Liver (tissue), 9 donors: ENCODE measurements around the gene CEP76. TPM values are rescaled to one million over a fixed set of nuclear protein-coding genes. Genes with fewer than 3 reads are reported as not detected.

Source experiments
- DNase-seq: peaks from one replicate; pipeline ENCODE4 v3.0.0-alpha.2; 2017; ENCODE audit warnings: low spot score
- H3K27ac ChIP-seq, 2 donors: one replicate each; pipeline ENCODE4 v1.7.0; 2013; ENCODE audit warnings: inconsistent platforms in 2 of 2, low read length in 2 of 2, control low read depth in 1 of 2, low read depth in 1 of 2, mild to moderate bottlenecking in 1 of 2
- H3K27me3 ChIP-seq, 4 donors: one replicate each; pipeline versions ENCODE4 v1.6.1 to v1.7.0; 2013; ENCODE audit warnings: low read length in 3 of 4, inconsistent platforms in 1 of 4, mild to moderate bottlenecking in 1 of 4, moderate library complexity in 1 of 4; ENCODE audit not compliant: control insufficient read depth in 4 of 4, insufficient read depth in 4 of 4
- H3K36me3 ChIP-seq, 4 donors: one replicate each; pipeline versions ENCODE4 v1.6.1 to v1.7.0; 2013; ENCODE audit warnings: low read length in 3 of 4, mild to moderate bottlenecking in 3 of 4, low read depth in 1 of 4, moderate library complexity in 1 of 4; ENCODE audit not compliant: control insufficient read depth in 4 of 4, insufficient read depth in 3 of 4
- H3K4me1 ChIP-seq, 4 donors: one replicate each; pipeline versions ENCODE4 v1.6.1 to v1.7.0; 2013; ENCODE audit warnings: low read length in 3 of 4, mild to moderate bottlenecking in 3 of 4, moderate library complexity in 1 of 4; ENCODE audit not compliant: control insufficient read depth in 4 of 4, insufficient read depth in 4 of 4
- H3K4me3 ChIP-seq, 3 donors: one replicate each; pipeline versions ENCODE4 v1.6.1 to v1.7.0; 2013; ENCODE audit warnings: low read length in 3 of 3, control low read depth in 1 of 3, low read depth in 1 of 3, mild to moderate bottlenecking in 1 of 3
- H3K9ac ChIP-seq, 2 donors: one replicate each; pipeline ENCODE4 v1.7.0; 2013; ENCODE audit warnings: low read length in 2 of 2, mild to moderate bottlenecking in 2 of 2, moderate library complexity in 2 of 2, control low read depth in 1 of 2, low read depth in 1 of 2
- H3K9me3 ChIP-seq, 4 donors: one replicate each; pipeline versions ENCODE4 v1.6.1 to v1.7.0; 2013; ENCODE audit warnings: low read length in 3 of 4; ENCODE audit not compliant: control insufficient read depth in 4 of 4
- ATF3 ChIP-seq: IDR thresholded peaks from 2 replicates; pipeline ENCODE4 v1.6.1; 2016; ENCODE audit warnings: antibody characterized with exemption
- CTCF ChIP-seq: fragments of 150-350 bp; IDR thresholded peaks from 2 replicates; pipeline ENCODE4 v1.5.1; 2017; ENCODE audit warnings: improper control_type of control experiment, low read depth, low read length; ENCODE audit not compliant: missing input control
- EGR1 ChIP-seq, 2 donors: IDR thresholded peaks; 2 replicates each; pipeline ENCODE4 v1.6.1; 2016 to 2018; ENCODE audit warnings: antibody characterized with exemption in 2 of 2, low read depth in 2 of 2
- FOXA1 ChIP-seq: IDR thresholded peaks from 2 replicates; pipeline ENCODE4 v1.6.1; 2016; ENCODE audit warnings: antibody characterized with exemption
- FOXA2 ChIP-seq: IDR thresholded peaks from 2 replicates; pipeline ENCODE4 v1.6.1; 2016; ENCODE audit warnings: antibody characterized with exemption
- GABPA ChIP-seq, 2 donors: IDR thresholded peaks in 1 of 2; conservative IDR thresholded peaks in 1 of 2; 2 replicates each; pipeline ENCODE4 v1.6.1; 2016; ENCODE audit warnings: antibody characterized with exemption in 2 of 2, mild to moderate bottlenecking in 1 of 2, moderate library complexity in 1 of 2
- HNF4A ChIP-seq, 2 donors: conservative IDR thresholded peaks; 2 replicates each; pipeline ENCODE4 v1.6.1; 2016; ENCODE audit warnings: antibody characterized with exemption in 2 of 2, mild to moderate bottlenecking in 2 of 2
- HNF4G ChIP-seq: IDR thresholded peaks from 2 replicates; pipeline ENCODE4 v1.6.1; 2016; ENCODE audit warnings: antibody characterized with exemption
- JUND ChIP-seq, 2 donors: IDR thresholded peaks; 2 replicates each; pipeline ENCODE4 v1.6.1; 2016; ENCODE audit warnings: antibody characterized with exemption in 2 of 2
- MAX ChIP-seq: IDR thresholded peaks from 2 replicates; pipeline ENCODE4 v1.6.1; 2016; ENCODE audit warnings: antibody characterized with exemption
- NR2F2 ChIP-seq: IDR thresholded peaks from 2 replicates; pipeline ENCODE4 v1.6.1; 2016; ENCODE audit warnings: antibody characterized with exemption
- RAD21 ChIP-seq, 2 donors: IDR thresholded peaks; 2 replicates each; pipeline ENCODE4 v1.6.1; 2016; ENCODE audit warnings: antibody characterized with exemption in 2 of 2, mild to moderate bottlenecking in 2 of 2
- REST ChIP-seq: IDR thresholded peaks from 2 replicates; pipeline ENCODE4 v1.6.1; 2016; ENCODE audit warnings: antibody characterized with exemption, mild to moderate bottlenecking
- RXRA ChIP-seq, 2 donors: IDR thresholded peaks; 2 replicates each; pipeline ENCODE4 v1.6.1; 2017 to 2018; ENCODE audit warnings: antibody characterized with exemption in 2 of 2, mild to moderate bottlenecking in 1 of 2
- SP1 ChIP-seq: IDR thresholded peaks from 2 replicates; pipeline ENCODE4 v1.6.1; 2018; ENCODE audit warnings: antibody characterized with exemption, mild to moderate bottlenecking
- TAF1 ChIP-seq: conservative IDR thresholded peaks from 2 replicates; pipeline ENCODE4 v1.6.1; 2016; ENCODE audit warnings: antibody characterized with exemption, mild to moderate bottlenecking
- YY1 ChIP-seq: IDR thresholded peaks from 2 replicates; pipeline ENCODE4 v1.6.1; 2016; ENCODE audit warnings: antibody characterized with exemption, mild to moderate bottlenecking
- ZBTB33 ChIP-seq: IDR thresholded peaks from 2 replicates; pipeline ENCODE4 v1.6.1; 2016; ENCODE audit warnings: antibody characterized with exemption
- WGBS: extraction: QIAGEN DNeasy Blood & Tissue Kit; methylation state at CpG from one replicate; pipeline ENCODE4 v1.1.7; 2013; 5-methylcytosine and 5-hydroxymethylcytosine counted together
- polyA plus RNA-seq, 2 donors: library from polyadenylated mRNA; stranded (reverse) in 1 of 2; unstranded in 1 of 2; fragments of 200-250 nt in 1 of 2; fragments of >200 nt in 1 of 2; fragmentation: Nextera tagmentation in 1 of 2; extraction: Ambion mirVana in 1 of 2; gene quantifications; one replicate each; pipeline versions ENCODE4 v1.2.1 to v1.2.3, GENCODE V29; 2013 to 2015
- total RNA-seq, 2 donors: library from RNA; depleted of rRNA; stranded (reverse); fragments of >200 nt; gene quantifications; one replicate each; pipeline ENCODE4 v1.2.3, GENCODE V29; 2014
- donor health status: healthy.
- donor health status: healthy.
- donor health status: healthy.
- donor health status: healthy.
- donor health status: healthy.

The CEP76 gene
- total and polyA plus RNA-seq, 4 donors: 1.3 to 11.8 (median 4.2) TPM

- 42% methylated on average over 3 of the region's 3 CpGs for WGBS
- H3K36me3 ChIP-seq: no peaks in the 10 kb centered on the region
- no peak overlapping the region for H3K9ac ChIP-seq
- peak overlapping the region in 1 of 2 donors; percentile 59 for H3K27ac ChIP-seq
- H3K4me1 ChIP-seq: peaks cover 2 to 8% (median 5%) of the 10 kb centered on the region in 4 donors
- TF ChIP-seq YY1: no peak
- no peak for TF ChIP-seq FOXA1
- peak in 1 of 2 donors; percentile 70 for TF ChIP-seq RXRA (IDR thresholded peaks at IDR 0.05)
- TF ChIP-seq HNF4G: no peak
- no peak for TF ChIP-seq RAD21 (IDR thresholded peaks at IDR 0.05)
- no peak for TF ChIP-seq FOXA2
- no peak for TF ChIP-seq REST
- TF ChIP-seq TAF1: no peak
- TF ChIP-seq ZBTB33: peak; percentile 14
- no peak for TF ChIP-seq GABPA (IDR thresholded peaks at IDR 0.05 in 1 of 2, conservative IDR thresholded peaks at IDR 0.05 in 1 of 2)
- TF ChIP-seq MAX: peak; percentile 54
- TF ChIP-seq ATF3: no peak
- TF ChIP-seq JUND (IDR thresholded peaks at IDR 0.05): no peak
- TF ChIP-seq EGR1 (IDR thresholded peaks at IDR 0.05; ENCODE audit: low read depth in 2 of 2): no peak
- TF ChIP-seq CTCF: no peak
- TF ChIP-seq HNF4A (conservative IDR thresholded peaks at IDR 0.05): peak in 1 of 2 donors; percentile 20
- TF ChIP-seq NR2F2: no peak
- no peak for TF ChIP-seq SP1
- H3K9me3 ChIP-seq: no peaks in the 10 kb centered on the region
- H3K4me3 ChIP-seq: no peak overlapping the region
- H3K27me3 ChIP-seq: no peaks in the 10 kb centered on the region
- DNase-seq: no peak
These were observed 49.6 kb downstream of the CEP76 start for GRCh38 chr18:12652861-12653401.
